ENCODE data around the gene CELSR2.

Gene CELSR2

DNA sequence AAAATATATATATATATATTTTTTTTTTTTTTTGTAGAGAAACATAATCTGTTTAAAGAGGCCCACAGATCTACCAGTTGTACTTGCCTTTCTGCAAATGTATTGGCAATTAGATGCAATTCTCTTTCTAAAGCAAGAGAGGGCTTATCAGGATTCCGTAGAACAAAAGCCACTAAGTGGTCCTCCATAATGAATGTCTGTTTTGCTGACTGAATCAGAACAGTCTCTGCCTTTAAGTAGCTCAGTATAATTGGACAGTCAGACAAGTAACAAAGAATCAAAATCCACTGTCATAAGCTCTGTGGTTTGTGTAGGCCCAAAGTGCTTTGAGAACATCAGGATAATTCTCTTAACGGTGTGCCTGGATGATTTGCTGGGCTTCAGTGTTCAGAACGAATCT, 18.3 kb upstream of the CELSR2 start:
- DNase-seq (ENCODE audit: low read depth): no peak

DNA sequence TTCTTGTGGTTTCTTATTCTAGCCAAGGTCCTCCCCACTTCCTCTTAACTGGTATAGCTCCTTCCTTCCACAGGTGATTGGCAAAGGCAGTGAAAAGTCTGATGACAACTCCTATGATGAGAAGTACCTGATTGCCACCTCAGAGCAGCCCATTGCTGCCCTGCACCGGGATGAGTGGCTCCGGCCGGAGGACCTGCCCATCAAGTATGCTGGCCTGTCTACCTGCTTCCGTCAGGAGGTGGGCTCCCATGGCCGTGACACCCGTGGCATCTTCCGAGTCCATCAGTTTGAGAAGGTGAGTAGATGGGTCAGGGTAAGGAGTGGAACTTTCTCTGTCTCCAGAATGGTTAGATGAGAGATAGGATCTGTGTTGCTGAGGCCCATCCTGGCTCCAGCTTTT, 14.2 kb upstream of the CELSR2 start:
- DNase-seq (ENCODE audit: low read depth): no peak

DNA sequence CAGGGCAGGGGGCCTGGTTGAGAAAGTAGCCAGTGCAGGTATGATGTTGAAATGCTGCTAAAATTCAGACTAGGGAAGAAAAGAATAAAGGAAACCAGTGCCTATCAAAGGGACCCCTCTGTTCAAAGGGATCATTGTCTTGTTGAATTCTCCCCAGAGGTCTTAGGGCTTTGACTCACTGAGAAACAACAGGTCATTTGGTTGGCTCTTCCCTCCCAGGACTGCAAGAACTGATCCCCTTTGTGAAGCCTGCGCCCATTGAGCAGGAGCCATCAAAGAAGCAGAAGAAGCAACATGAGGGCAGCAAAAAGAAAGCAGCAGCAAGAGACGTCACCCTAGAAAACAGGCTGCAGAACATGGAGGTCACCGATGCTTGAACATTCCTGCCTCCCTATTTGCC, 11.8 kb upstream of the CELSR2 start:
- no peak for DNase-seq (ENCODE audit: low read depth)

DNA sequence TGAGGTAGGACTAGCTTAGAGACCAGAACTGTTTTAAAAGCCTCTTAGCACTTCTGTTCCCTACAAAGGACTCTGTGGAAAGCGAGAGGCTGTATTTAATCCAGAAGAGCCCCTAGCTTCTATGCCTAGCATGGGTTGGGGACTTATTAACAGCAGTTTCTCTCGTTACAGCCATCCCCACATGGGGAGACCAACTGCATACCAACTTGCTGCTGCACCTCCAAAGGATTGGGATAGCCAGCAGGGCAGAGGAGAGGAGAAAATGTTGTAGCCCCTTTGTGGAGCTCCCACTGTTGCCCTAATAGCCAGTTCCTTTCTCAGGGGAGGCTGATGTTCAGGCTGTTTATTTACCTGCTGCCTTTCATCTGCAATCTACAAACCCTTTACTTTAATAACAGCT, 11.0 kb upstream of the CELSR2 start:
- DNase-seq (ENCODE audit: low read depth): no peak

DNA sequence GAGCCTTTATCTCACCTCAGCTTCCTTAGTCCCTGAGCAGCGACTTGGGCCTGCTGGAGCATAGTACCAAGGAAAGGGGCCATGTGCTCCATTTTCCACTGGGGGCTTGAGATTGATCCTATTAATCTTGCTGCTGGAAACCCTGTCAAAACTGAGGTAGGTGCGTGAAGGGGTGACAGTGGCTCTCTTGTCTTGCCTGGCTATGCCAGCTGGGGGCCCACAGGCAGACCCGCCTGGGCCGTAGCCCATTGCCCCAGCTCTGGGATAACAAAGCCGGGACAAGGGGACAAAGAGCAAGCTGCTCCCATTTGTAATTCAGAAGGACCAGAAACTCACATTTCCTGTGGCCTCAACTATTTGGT, 10.3 kb upstream of the CELSR2 start:
- no peak for DNase-seq (ENCODE audit: low read depth)

DNA sequence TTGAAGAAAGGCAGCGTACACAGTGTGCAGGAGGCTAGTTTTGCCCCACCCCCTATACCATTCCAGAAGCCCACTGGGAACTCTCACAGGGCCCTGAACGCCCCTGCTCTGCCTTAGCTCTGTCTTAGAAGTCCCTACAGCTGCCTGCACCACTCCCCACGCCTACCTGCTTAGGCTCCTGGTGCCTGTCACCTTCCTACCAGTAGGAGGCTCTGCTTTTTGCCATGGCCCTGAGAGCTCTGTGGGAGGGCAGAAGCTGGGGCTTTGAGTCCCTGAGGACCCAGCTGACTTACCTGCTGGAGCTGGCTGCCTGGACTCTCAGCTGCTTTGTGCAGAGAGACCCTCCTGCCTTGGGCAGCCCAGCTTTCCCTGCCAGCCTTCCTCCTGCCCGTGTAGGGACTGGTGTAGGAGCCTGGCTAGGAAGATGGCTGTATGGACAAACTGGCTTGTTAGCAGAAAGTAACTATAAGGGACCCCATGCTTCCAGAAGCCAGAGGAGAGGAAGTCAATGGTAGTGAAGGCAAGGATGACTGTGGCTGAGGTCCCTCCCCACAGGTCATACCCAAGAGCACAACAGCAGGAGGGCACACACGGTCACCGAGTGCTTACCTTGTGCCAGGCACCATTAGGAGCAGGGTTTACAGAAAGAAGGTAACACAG, 9.8 kb upstream of the CELSR2 start:
- no peak for DNase-seq (ENCODE audit: low read depth)

DNA sequence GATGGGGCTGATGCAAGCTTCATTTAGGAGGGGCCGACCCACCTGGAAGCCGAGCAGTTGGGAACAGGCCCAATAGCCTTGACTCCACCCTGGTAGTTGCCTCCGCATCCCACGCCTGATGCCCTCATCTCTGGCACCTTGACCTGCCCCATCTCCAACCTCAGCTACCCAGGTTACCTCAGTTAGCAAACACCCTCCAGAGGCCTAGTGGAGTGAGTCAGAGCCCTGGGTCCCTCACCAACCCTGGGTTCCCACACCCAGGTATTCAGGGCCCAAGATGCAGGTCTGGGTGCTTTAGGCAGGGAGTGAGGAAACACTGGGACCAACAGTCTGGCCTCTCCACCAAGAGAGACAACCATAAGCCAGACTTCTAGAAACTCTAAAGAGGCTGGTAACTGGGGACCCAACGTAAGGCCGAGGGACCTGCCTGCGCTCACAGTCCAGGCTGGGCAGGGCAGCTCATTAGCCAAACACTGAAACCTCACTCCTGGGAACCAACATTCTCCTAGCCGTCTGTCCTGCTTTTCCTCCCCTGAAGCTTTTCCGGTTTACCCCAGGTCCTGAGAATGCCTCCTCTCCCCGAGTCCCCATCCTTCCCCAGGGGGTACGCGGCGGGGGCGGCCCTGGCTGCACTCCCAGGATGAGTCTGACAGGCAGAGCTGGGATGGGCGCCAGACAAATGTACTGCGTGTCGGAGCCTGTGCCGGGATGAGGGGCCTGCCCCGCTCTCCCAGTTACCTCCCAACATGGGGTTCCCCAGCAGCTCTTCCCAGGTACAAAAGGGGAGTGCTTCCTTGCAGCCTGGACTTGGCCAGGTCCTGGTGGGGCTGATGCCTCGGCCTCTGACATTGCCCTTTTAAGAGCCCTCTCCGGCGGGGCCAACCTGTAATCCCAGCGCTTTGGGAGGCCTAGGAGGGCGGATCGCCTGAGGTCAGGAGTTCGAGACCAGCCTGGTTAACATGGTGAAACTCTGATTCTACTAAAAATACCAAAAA, 8.9 kb upstream of the CELSR2 start:
- DNase-seq (ENCODE audit: low read depth): no peak

DNA sequence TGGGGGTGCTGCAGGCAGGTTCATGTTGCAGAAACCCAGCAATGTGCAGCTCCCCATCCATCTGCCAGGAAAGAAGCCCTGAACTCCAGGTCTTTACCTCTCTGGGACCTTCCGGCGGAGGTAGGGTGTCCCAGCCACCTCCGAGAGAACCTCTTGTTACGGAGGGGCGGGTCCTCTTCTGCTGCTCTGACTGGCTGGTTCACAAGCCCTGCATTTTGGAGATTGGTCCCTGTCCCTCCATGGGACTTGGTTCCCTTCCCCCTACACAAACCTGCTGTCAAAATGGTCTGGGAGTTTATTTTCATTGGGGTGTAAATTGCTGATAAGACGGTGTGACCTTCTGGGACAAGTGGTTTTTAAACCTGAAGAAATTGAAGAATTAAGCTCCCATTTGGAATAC, 8.0 kb upstream of the CELSR2 start:
- no peak for DNase-seq (ENCODE audit: low read depth)

DNA sequence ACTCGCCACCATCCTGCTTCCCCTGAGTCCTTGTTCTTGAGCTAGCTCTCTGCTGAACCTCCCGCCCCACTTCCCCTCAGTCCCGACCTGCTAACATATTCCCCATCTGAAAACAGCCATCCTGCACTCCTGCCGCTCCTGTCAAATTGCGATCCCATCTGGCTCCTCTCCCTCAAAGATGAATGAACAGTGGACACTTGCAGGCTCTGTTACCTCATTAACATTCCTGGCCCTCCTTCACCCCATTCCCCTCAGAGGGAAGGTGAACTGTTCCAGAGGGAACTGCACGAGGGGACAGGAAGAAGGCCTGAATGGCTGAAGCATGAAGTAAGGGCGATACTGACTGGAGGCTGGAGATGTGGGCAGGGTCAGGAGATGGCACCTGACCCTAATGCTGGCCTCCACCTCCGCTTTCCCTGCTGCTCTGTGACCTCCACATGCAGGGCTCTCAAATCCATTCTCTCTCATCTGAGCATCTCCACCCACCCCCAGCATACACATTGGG, 7.4 kb upstream of the CELSR2 start:
- no peak for DNase-seq (ENCODE audit: low read depth)

DNA sequence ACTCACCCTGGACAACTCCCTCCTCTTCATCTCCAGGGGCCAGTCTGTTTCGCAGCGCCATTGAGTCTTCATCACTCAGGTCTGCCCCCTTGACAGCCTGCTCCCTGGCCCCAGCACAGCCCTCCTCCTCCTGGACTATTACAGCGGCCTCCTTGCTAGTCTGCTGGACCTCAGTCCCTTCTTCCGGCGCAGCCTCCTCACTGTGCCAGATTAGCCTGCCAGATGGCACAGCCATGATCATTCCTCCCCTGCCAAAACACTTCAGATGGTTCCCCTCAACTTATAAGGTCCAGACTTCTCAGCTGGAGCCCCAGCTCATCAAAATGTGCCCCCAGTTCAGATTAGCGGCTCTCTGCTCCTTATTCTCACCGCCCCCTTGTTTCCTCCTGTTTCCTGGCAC, 7.0 kb upstream of the CELSR2 start:
- DNase-seq (ENCODE audit: low read depth): no peak

DNA sequence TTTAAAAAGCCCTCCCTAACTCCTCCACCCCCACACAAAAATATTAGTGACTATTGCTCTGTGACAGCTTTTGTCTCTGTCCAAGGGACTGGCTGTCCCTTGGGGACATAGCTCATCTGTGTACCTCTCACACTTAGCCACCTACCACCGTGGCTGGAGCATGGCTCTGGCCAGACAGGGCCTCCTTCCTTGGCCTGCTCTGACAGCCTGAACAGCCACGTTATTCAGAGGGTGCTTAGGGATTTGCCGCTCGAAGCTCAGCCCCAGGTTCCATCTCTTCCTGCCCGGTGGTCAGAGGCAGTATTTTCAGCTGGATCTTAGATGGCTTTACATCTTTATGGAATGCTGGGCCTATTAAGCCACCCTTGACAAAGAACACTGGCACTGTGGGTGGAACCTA, 6.1 kb upstream of the CELSR2 start:
- DNase-seq (ENCODE audit: low read depth): no peak

DNA sequence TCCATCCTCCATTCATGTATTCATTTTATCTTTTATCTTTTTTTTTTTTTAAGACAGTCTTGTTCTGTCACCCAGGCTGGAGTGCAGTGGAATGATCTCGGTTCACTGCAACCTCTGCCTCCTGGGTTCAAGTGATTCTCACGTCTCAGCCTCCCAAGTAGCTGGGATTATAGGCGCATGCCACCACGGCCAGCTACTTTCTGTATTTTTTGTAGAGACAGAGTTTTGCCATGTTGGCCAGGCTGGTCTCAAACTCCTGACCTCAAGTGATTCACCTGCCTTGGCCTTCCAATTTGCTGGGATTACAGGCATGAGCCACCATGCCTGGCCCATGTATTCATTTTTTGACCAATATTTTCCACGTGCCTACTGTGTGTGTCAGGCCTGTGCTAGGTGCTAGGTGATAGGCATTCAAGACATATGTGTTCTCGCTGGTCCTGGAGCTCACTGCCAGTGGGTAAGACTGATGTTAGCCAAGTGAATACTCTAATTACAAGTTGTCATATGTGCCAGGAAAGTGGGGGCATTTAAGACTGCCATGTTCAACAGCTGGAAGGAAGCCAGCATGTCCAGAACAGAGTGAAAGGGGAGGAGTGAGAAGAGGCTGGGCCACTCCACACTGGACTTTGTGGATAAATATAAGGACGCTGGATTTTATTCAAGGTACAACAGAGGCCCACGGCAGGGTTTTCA, 5.3 kb upstream of the CELSR2 start:
- DNase-seq (ENCODE audit: low read depth): no peak

DNA sequence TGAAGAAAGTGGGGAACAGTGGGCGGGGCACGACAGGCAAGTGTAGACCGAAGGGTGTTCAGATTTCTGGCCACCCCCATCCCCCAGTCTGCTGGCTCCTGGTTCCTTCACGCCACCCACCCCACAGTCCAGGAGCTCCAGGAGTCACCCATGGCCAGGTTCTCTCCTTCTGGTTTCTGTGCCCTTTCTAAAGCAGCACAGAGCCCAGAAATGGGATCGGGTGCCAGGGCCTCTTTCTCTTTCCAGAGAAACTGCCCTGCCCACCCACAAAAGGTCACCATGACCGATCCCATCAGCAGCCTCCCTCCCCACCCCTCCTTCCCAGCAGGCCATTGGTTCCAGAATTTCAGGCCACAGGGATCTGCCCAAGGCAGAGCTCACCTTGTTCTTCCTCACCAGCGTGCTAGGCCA, 3.2 kb upstream of the CELSR2 start:
- DNase-seq (ENCODE audit: low read depth): no peak

DNA sequence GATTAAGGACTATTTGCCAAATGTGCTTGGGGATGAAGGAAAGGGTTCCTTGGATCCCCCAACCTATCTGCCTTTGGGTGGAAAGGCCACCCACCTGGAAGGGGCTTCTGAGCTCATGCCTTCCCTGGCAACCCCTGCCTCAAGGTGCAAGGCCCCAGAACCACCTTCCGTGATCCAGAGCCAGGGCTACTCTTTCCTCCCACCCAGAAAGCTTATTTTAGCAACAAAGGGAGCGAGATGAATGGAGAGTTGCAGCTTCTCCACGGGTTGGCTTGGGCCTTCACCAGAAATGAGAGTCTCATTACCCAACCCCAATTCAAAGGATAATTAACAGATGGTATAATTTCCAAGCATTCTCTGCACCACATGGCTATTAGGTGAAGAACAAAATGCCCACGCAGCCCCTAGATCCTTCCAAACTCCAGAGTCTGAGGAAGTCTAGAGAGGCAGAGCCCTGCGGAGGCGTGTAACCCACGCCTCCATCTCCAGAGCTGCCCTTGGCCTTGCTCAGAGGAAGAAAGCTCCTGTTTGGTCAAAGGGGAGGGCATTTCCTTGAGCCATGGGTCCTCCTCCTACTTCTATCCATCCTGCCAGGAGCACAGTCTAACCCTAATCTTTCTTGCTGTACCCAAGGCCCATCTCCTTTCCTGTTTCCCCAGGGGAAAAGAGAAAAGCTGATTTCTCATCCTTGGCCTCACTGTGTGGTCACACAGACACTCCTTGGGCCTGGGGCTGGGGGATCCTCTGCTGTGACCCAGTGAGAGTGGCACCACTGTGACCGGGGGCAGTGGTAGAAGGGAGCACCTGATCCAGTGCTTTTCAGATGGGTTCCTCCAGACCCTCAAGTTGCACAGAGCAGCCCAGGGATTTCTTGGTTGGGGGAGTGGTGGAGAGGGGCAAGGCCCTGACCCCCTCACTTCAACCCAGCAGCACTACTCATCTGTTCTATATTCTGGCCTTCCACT, 1.7 kb upstream of the CELSR2 start:
- no peak for DNase-seq (ENCODE audit: low read depth)

DNA sequence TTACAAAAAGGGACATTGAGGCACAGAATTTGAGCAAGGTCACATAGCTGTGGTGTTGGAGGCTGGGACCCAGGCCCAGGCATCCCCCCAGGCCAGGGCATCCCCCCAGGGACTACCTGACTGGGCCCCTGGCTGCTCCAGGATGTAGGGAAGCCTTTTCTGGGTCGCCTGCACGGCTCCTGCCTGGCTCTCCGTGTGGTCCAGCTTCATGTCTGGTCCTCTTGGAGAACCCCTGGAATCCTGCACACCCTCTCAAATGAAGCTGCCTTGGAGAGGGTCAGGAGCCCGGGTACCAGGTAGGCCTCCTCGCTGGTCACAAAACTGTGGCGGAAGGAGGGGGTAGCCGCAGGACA, 919 bp upstream of the CELSR2 start:
- DNase-seq (ENCODE audit: low read depth): no peak

DNA sequence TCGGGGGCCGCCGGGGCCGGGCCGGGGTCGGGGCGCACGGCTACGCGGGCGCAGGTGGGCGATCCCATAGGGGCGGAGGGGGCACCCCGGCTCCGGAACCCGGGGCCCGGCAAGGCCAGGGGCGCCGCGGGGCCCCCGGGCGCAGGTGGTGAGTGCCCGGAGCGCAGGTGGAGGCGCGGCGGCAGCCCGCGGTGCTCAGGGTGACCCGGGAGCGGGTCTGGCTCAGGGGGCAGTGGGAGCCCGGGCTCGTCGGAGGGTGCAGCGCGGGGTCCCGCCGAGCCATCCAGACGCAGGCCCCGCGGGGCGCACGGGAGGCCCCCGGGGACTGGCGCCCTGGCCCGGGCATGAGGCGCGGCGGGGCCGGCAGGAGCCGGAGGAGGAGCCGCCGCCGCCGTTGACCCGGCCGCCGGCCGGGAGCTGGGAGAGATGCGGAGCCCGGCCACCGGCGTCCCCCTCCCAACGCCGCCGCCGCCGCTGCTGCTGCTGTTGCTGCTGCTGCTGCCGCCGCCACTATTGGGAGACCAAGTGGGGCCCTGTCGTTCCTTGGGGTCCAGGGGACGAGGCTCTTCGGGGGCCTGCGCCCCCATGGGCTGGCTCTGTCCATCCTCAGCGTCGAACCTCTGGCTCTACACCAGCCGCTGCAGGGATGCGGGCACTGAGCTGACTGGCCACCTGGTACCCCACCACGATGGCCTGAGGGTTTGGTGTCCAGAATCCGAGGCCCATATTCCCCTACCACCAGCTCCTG, 489 bp downstream of the CELSR2 start:
- DNase-seq (ENCODE audit: low read depth): no peak

DNA sequence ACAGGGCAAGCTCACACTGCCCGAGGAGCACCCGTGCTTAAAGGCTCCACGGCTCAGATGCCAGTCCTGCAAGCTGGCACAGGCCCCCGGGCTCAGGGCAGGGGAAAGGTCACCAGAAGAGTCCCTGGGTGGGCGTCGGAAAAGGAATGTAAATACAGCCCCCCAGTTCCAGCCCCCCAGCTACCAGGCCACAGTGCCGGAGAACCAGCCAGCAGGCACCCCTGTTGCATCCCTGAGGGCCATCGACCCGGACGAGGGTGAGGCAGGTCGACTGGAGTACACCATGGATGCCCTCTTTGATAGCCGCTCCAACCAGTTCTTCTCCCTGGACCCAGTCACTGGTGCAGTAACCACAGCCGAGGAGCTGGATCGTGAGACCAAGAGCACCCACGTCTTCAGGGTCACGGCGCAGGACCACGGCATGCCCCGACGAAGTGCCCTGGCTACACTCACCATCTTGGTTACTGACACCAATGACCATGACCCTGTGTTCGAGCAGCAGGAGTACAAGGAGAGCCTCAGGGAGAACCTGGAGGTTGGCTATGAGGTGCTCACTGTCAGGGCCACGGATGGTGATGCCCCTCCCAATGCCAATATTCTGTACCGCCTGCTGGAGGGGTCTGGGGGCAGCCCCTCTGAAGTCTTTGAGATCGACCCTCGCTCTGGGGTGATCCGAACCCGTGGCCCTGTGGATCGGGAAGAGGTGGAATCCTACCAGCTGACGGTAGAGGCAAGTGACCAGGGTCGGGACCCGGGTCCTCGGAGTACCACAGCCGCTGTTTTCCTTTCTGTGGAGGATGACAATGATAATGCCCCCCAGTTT, 1.3 kb downstream of the CELSR2 start:
- DNase-seq (ENCODE audit: low read depth): no peak

DNA sequence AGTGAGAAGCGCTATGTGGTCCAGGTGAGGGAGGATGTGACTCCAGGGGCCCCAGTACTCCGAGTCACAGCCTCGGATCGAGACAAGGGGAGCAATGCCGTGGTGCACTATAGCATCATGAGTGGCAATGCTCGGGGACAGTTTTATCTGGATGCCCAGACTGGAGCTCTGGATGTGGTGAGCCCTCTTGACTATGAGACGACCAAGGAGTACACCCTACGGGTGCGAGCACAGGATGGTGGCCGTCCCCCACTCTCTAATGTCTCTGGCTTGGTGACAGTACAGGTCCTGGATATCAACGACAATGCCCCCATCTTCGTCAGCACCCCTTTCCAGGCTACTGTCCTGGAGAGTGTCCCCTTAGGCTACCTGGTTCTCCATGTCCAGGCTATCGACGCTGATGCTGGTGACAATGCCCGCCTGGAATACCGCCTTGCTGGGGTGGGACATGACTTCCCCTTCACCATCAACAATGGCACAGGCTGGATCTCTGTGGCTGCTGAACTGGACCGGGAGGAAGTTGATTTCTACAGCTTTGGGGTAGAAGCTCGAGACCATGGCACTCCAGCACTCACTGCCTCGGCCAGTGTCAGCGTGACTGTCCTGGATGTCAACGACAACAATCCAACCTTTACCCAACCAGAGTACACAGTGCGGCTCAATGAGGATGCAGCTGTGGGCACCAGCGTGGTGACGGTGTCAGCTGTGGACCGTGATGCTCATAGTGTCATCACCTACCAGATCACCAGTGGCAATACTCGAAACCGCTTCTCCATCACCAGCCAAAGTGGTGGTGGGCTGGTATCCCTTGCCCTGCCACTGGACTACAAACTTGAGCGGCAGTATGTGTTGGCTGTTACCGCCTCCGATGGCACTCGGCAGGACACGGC, 2.2 kb downstream of the CELSR2 start:
- no peak for DNase-seq (ENCODE audit: low read depth)
